Naive thymus-derived CD4-positive, alpha-beta T cell (primary cell): ENCODE results near the gene AKAP8L. TPM values are rescaled to one million over a fixed set of nuclear protein-coding genes. Genes with fewer than 3 reads are reported as not detected.
A peak's percentile ranks its signal among the peaks of the same experiment; 100 is the strongest.

Experiments used
- ATAC-seq: fragments of 150-1000 bp; cut with Tn5 transposase; 2 replicates; pipeline ENCODE4 v1.10.0; 2021; ENCODE audit warnings: mild to moderate bottlenecking, moderate library complexity
- CTCF ChIA-PET: fragments of 350-600 bp; sonication (Branson Sonifier 250); formaldehyde crosslinking; loops from one replicate; lab custom pipeline; 2021; ENCODE audit warnings: antibody characterized with exemption; lab: Charles Lee
- POLR2A ChIA-PET: fragments of 350-600 bp; sonication (Branson Sonifier 250); formaldehyde crosslinking; loops from one replicate; lab custom pipeline; 2021; ENCODE audit warnings: antibody characterized with exemption, inconsistent platforms; lab: Charles Lee
- DNase-seq, 9 donors: peaks; one replicate each; pipeline versions ENCODE4 v3.0.0 to v3.0.0-alpha.2; 2020 to 2022; ENCODE audit warnings: mixed read lengths in 1 of 9
- H3K27ac ChIP-seq: one replicate; pipeline ENCODE4 v1.7.0; 2013; ENCODE audit warnings: mild to moderate bottlenecking, low read depth, low read length, moderate library complexity
- H3K27me3 ChIP-seq, 2 donors: one replicate each; pipeline ENCODE4 v1.7.0; 2013; ENCODE audit warnings: low read length in 2 of 2, mild to moderate bottlenecking in 2 of 2, moderate library complexity in 2 of 2; ENCODE audit not compliant: control insufficient read depth in 2 of 2, insufficient read depth in 2 of 2
- H3K36me3 ChIP-seq, 3 experiments: 1 replicate in 2 of 3; 2 replicates in 1 of 3; pipeline ENCODE4 v1.7.0; 2013; ENCODE audit warnings: low read length in 3 of 3, mild to moderate bottlenecking in 3 of 3, moderate library complexity in 1 of 3; ENCODE audit not compliant: insufficient read depth in 3 of 3, control insufficient read depth in 2 of 3
- H3K4me1 ChIP-seq, 2 donors: one replicate each; pipeline ENCODE4 v1.7.0; 2013; ENCODE audit warnings: low read length in 2 of 2, mild to moderate bottlenecking in 2 of 2, moderate library complexity in 1 of 2; ENCODE audit not compliant: control insufficient read depth in 2 of 2, insufficient read depth in 2 of 2
- H3K4me3 ChIP-seq: 2 replicates; pipeline ENCODE4 v1.7.0; 2013; ENCODE audit warnings: mild to moderate bottlenecking, low read length
- H3K9me3 ChIP-seq, 3 experiments: 1 replicate in 2 of 3; 2 replicates in 1 of 3; pipeline ENCODE4 v1.7.0; 2013; ENCODE audit warnings: low read length in 3 of 3; ENCODE audit not compliant: control insufficient read depth in 2 of 3
- H3K27ac Mint-ChIP-seq, 9 donors: one replicate each; pipeline ENCODE4 v1.8.0; 2020 to 2022; ENCODE audit warnings: mixed read lengths in 9 of 9, mild to moderate bottlenecking in 8 of 9, moderate library complexity in 5 of 9, inconsistent platforms in 2 of 9
- H3K27me3 Mint-ChIP-seq, 5 donors: one replicate each; pipeline ENCODE4 v1.8.0; 2021 to 2022; ENCODE audit warnings: mixed read lengths in 5 of 5, mild to moderate bottlenecking in 1 of 5
- H3K36me3 Mint-ChIP-seq, 5 donors: one replicate each; pipeline ENCODE4 v1.8.0; 2020 to 2022; ENCODE audit warnings: mixed read lengths in 5 of 5, mild to moderate bottlenecking in 3 of 5, inconsistent platforms in 1 of 5
- H3K4me1 Mint-ChIP-seq, 7 donors: one replicate each; pipeline ENCODE4 v1.8.0; 2020 to 2022; ENCODE audit warnings: mixed read lengths in 7 of 7, mild to moderate bottlenecking in 3 of 7, inconsistent platforms in 1 of 7
- H3K4me3 Mint-ChIP-seq, 10 donors: one replicate each; pipeline ENCODE4 v1.8.0; 2020 to 2022; ENCODE audit warnings: mild to moderate bottlenecking in 10 of 10, mixed read lengths in 10 of 10, moderate library complexity in 6 of 10, inconsistent platforms in 2 of 10
- H3K9me3 Mint-ChIP-seq, 11 donors: one replicate each; pipeline ENCODE4 v1.8.0; 2020 to 2022; ENCODE audit warnings: mixed read lengths in 11 of 11, mild to moderate bottlenecking in 4 of 11, inconsistent platforms in 1 of 11, moderate library complexity in 1 of 11
- intact Hi-C, 2 donors: fragments of 100-400 bp; cut with micrococcal nuclease; formaldehyde crosslinking; loops; one replicate each; pipeline ENCODE4 v1.15.1; 2023
- polyA plus RNA-seq, 2 donors: library from polyadenylated mRNA; unstranded; fragments of 300-500 nt; fragmentation: Illumina TruSeq; gene quantifications; one replicate each; pipeline ENCODE4 v1.2.3, GENCODE V29; 2021
- total RNA-seq, 6 experiments: library from RNA in 5 of 6; stranded (reverse) in 5 of 6; gene quantifications; 1 replicate in 5 of 6; 2 replicates in 1 of 6; pipeline ENCODE4 v1.2.3 and lab custom pipeline; 2021 to 2026

Gene AKAP8L
- total and polyA plus RNA-seq, 7 experiments from 2014 or later: 39.9 to 208 (median 141) TPM

- peak within 1 kb of the TSS; percentile 80 to 96 (median 91) for H3K27ac Mint-ChIP-seq
- H3K36me3 ChIP-seq: peaks cover 10 to 38% (median 14%) of the 10 kb centered on the region in 3 experiments
- intact Hi-C loops: loop anchor here (1.0 to 2.0 kb wide), 4 partner anchors 13 to 31 kb away; no protein-coding TSS in a partner anchor
- peaks cover 6 to 44% (median 15%) of the 10 kb centered on the region in 5 donors for H3K36me3 Mint-ChIP-seq
- peaks cover 5 to 32% (median 30%) of the 10 kb centered on the region in 7 donors for H3K4me1 Mint-ChIP-seq
- H3K4me3 Mint-ChIP-seq: peak within 1 kb of the TSS; percentile 62 to 86 (median 82)
- ChIA-PET POLR2A (interaction anchor here (0.9 to 8.4 kb wide), 7 partner anchors 14 to 102 kb away, joined by 3 to 101 read pairs (median 4); partner anchors contain the start of genes AKAP8 and RASAL3), CTCF (interaction anchor here (1.3 to 2.2 kb wide), 2 partner anchors 14 to 106 kb away, joined by 4 to 7 read pairs; no protein-coding TSS in a partner anchor)
- ATAC-seq (peak; percentile 93), DNase-seq (peak; percentile 74 to 92 (median 86))
- peaks cover 0 to 5% of the 10 kb centered on the region in 2 donors for H3K4me1 ChIP-seq
- H3K27me3 Mint-ChIP-seq: no peaks in the 10 kb centered on the region
- H3K9me3 ChIP-seq: no peaks in the 10 kb centered on the region
- peak within 1 kb of the TSS; percentile 35 for H3K4me3 ChIP-seq
- H3K27ac ChIP-seq: peak within 1 kb of the TSS; percentile 72
- peaks cover 0 to 3% (median 0%) of the 10 kb centered on the region in 11 donors for H3K9me3 Mint-ChIP-seq
- H3K27me3 ChIP-seq: no peaks in the 10 kb centered on the region
These were observed 31.1 kb upstream of the AKAP8L start, which contains the start of gene WIZ for GRCh38 chr19:15449620-15450527. Gene WIZ (minus strand): TSS chr19:15449956. CDS start chr19:15448307, 1,649 bp downstream.

- peaks cover 0 to 28% (median 26%) of the 10 kb centered on the region in 7 donors for H3K4me1 Mint-ChIP-seq
- peaks cover 0 to 5% of the 10 kb centered on the region in 2 donors for H3K4me1 ChIP-seq
- H3K27me3 ChIP-seq: no peaks in the 10 kb centered on the region
- DNase-seq (no peak), ATAC-seq (no peak)
- peaks cover 0 to 3% (median 0%) of the 10 kb centered on the region in 11 donors for H3K9me3 Mint-ChIP-seq
- peak overlapping the region; percentile 66 to 88 (median 81) for H3K27ac Mint-ChIP-seq
- peaks cover 4 to 36% (median 11%) of the 10 kb centered on the region in 5 donors for H3K36me3 Mint-ChIP-seq
- ChIA-PET CTCF (no interaction called here), POLR2A (interaction anchor here (1.1 to 8.4 kb wide), 7 partner anchors 13 to 102 kb away, joined by 3 to 101 read pairs (median 5); partner anchors contain the start of genes AKAP8 and RASAL3)
- peak overlapping the region; percentile 60 for H3K27ac ChIP-seq
- no peaks in the 10 kb centered on the region for H3K27me3 Mint-ChIP-seq
- peak overlapping the region; percentile 62 to 85 (median 72) for H3K4me3 Mint-ChIP-seq
- H3K9me3 ChIP-seq: no peaks in the 10 kb centered on the region
- H3K4me3 ChIP-seq: peak overlapping the region; percentile 35
- intact Hi-C loops: loop anchor here in 1 of 2 donors (2.0 kb wide), 1 partner anchor 16 kb away; no protein-coding TSS in a partner anchor
- peaks cover 2 to 29% (median 7%) of the 10 kb centered on the region in 3 experiments for H3K36me3 ChIP-seq
These were observed 30.2 kb upstream of the AKAP8L start for GRCh38 chr19:15448778-15449619.

- peaks cover 0 to 3% (median 0%) of the 10 kb centered on the region in 11 donors for H3K9me3 Mint-ChIP-seq
- ATAC-seq: no peak
- DNase-seq: no peak
- POLR2A ChIA-PET: interaction anchor here (1.2 to 1.7 kb wide), 4 partner anchors 15 to 103 kb away, joined by 4 to 7 read pairs (median 4); partner anchors contain the start of gene AKAP8
- Histone ChIP-seq H3K36me3 (peaks cover 0 to 21% (median 6%) of the 10 kb centered on the region in 3 experiments), H3K4me1 (peaks cover 0 to 5% of the 10 kb centered on the region in 2 donors), H3K27me3 (no peaks in the 10 kb centered on the region), H3K9me3 (no peaks in the 10 kb centered on the region), H3K4me3 (no peak overlapping the region), H3K27ac (no peak overlapping the region)
- CTCF ChIA-PET: no interaction called here
- peaks cover 0 to 29% (median 4%) of the 10 kb centered on the region in 5 donors for H3K36me3 Mint-ChIP-seq
- intact Hi-C loops: loop anchor here in 1 of 2 donors (2.0 kb wide), 1 partner anchor 15 kb away; no protein-coding TSS in a partner anchor
- H3K27me3 Mint-ChIP-seq: no peaks in the 10 kb centered on the region
- peak overlapping the region; percentile 1 to 88 (median 80) for H3K27ac Mint-ChIP-seq
- peak overlapping the region; percentile 62 to 85 (median 72) for H3K4me3 Mint-ChIP-seq
- H3K4me1 Mint-ChIP-seq: peaks cover 0 to 22% (median 21%) of the 10 kb centered on the region in 7 donors
These were observed 29.4 kb upstream of the AKAP8L start for GRCh38 chr19:15448044-15448777.

GRCh38 chr19:15447057-15447456, 28.3 kb upstream of the AKAP8L start:
- no peak for DNase-seq
- H3K27me3 Mint-ChIP-seq: no peaks in the 10 kb centered on the region
- H3K27ac Mint-ChIP-seq: peak overlapping the region in 7 of 9 donors; percentile 6 to 78 (median 60)
- Histone ChIP-seq H3K9me3 (no peaks in the 10 kb centered on the region), H3K27me3 (no peaks in the 10 kb centered on the region), H3K4me1 (peaks cover 0 to 5% of the 10 kb centered on the region in 2 donors), H3K4me3 (no peak overlapping the region), H3K27ac (no peak overlapping the region), H3K36me3 (peaks cover 0 to 12% (median 5%) of the 10 kb centered on the region in 3 experiments)
- ChIA-PET CTCF (no interaction called here), POLR2A (interaction anchor here (1.4 kb wide), 1 partner anchor 17 kb away, joined by 7 read pairs; no protein-coding TSS in a partner anchor)
- ATAC-seq: no peak
- peaks cover 0 to 22% (median 21%) of the 10 kb centered on the region in 7 donors for H3K4me1 Mint-ChIP-seq
- peak overlapping the region in 2 of 10 donors; percentile 25 to 74 for H3K4me3 Mint-ChIP-seq
- H3K36me3 Mint-ChIP-seq: peaks cover 0 to 28% (median 4%) of the 10 kb centered on the region in 5 donors
- intact Hi-C loops: no loop called here
- peaks cover 0 to 3% (median 0%) of the 10 kb centered on the region in 11 donors for H3K9me3 Mint-ChIP-seq

DNA sequence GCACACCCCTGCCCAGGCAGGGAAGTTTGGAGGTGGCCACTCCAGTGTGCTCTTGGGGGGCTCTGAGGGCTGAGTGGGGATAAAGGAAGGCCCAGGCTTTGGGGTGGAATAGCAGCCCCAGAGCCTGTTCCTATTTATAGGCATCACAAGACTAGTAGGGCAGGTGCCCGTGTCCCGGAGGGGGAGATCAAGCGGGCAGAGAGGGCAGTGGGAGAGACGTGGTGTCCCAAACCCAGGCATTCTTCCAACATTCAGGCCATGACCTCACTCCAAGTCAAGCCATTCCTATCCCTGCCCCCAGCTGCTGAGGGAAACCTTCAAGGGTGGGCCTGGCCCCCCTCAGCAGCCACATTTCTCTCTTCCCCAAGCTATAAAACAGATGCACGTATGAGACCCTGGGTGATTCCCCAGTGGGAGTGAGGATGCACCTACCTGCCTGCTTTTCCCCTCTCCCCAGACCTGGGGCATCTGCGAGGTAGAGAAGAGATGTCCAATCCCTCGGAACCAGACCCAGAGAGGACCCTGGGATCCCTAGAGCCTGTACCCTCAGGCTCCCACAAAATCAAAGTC, 27.1 kb upstream of the AKAP8L start:
- POLR2A ChIA-PET: no interaction called here
- H3K27ac ChIP-seq: no peak overlapping the region
- no peak overlapping the region for H3K4me3 ChIP-seq
- no peak for DNase-seq
- peaks cover 0 to 17% (median 15%) of the 10 kb centered on the region in 7 donors for H3K4me1 Mint-ChIP-seq
- no peaks in the 10 kb centered on the region for H3K27me3 ChIP-seq
- H3K9me3 ChIP-seq: no peaks in the 10 kb centered on the region
- H3K36me3 ChIP-seq: peaks cover 0 to under 1% (median 0%) of the 10 kb centered on the region in 3 experiments
- peaks cover 0 to 5% of the 10 kb centered on the region in 2 donors for H3K4me1 ChIP-seq
- intact Hi-C loops: no loop called here
- peak overlapping the region in 1 of 10 donors; percentile 25 for H3K4me3 Mint-ChIP-seq
- peak overlapping the region in 3 of 9 donors; percentile 1 to 36 (median 18) for H3K27ac Mint-ChIP-seq
- H3K36me3 Mint-ChIP-seq: peaks cover 0 to 17% (median 0%) of the 10 kb centered on the region in 5 donors
- peaks cover 0 to 3% (median 0%) of the 10 kb centered on the region in 11 donors for H3K9me3 Mint-ChIP-seq
- H3K27me3 Mint-ChIP-seq: no peaks in the 10 kb centered on the region
- CTCF ChIA-PET: interaction anchor here (1.0 kb wide), 1 partner anchor 10 kb away, joined by 3 read pairs; no protein-coding TSS in a partner anchor
- no peak for ATAC-seq
